Stimulated activated CD8-positive, alpha-beta memory T cell treated with anti-CD3 and anti-CD28 coated beads, Interleukin-12 subunit alpha, Interleukin-12 subunit beta, amount 100 ng/mL, for 4 hours (primary cell): ENCODE results near the gene ADAMTS17.
"Not testable (repeated sequence)": the region's sequence is repeated elsewhere in the genome, so short reads cannot be mapped to it uniquely, and the experiment has no call there.

ENCODE experiments used
- DNase-seq: peaks from one replicate; pipeline ENCODE4 v3.0.0-alpha.2; 2020; ENCODE audit warnings: low read depth

The ADAMTS17 gene

GRCh38 chr15:99989095-99989494 lies 352.7 kb downstream of the ADAMTS17 start:
- no peak for DNase-seq

DNA sequence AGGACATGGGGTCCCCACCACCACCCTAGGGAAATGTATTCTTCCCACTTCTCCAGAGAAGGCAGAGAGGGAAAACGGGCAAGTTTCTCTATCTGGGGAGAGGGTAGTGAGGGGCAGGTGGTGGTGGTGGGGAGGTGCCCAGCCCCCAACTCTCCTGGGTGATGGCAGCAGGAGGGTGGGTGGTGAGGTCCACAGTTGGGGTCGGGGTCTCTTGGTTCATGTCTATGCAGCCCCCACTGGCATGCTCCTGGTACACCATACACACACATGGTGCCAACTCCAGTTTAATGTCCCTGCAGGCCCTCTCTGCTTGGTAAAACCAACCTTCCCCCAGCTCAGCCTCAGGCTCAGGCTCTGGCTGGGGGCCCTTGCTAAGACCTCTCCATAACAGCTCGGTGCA lies 354.1 kb downstream of the ADAMTS17 start:
- DNase-seq = no peak

GRCh38 chr15:99987119-99987506 lies 354.7 kb downstream of the ADAMTS17 start:
- DNase-seq = no peak

DNA sequence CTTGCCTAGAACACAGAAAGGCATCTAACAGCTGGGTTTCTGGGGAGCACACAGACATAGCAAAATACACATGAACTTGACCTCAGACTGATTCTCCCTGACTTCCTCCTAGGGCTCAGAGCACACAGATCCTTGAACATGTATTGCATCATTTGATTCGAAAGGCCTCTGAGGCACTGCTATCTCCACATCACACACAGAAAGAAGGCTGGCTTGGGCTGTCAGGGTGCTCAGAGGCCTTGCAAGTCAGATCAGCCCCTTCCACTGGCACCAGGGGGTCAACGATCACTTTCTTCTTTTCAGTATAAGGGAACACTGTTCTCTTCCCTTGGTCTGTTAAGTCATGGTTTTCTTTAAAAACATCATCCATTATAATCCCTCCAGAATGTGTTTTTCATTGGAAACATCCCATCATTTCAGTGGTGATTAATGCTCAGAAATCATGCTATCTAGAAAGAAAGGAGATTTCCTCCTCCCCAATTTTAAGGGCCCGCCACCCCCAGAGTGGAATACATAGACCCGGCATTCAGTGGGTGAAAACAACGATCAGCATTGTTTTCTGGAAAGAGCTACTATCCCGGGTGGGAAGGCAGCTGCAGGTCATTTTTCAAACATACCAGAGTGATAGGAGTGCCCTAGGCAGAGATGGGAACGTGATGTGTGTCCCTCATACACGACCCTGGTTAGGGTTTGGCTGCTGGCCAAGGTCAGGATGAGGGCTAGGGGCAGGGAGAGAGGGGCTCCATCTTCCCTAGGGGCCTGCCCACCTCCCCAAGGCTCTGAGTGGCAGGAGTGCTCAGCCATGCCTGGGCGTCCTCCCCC lies 355.3 kb downstream of the ADAMTS17 start:
- no peak for DNase-seq

- DNase-seq = no peak
Measured at GRCh38 chr15:99985878-99986277, 355.9 kb downstream of the ADAMTS17 start.

- DNase-seq = no peak
Measured at GRCh38 chr15:99984491-99985243, 357.1 kb downstream of the ADAMTS17 start.

GRCh38 chr15:99983886-99984286 lies 357.9 kb downstream of the ADAMTS17 start:
- DNase-seq = no peak

DNA sequence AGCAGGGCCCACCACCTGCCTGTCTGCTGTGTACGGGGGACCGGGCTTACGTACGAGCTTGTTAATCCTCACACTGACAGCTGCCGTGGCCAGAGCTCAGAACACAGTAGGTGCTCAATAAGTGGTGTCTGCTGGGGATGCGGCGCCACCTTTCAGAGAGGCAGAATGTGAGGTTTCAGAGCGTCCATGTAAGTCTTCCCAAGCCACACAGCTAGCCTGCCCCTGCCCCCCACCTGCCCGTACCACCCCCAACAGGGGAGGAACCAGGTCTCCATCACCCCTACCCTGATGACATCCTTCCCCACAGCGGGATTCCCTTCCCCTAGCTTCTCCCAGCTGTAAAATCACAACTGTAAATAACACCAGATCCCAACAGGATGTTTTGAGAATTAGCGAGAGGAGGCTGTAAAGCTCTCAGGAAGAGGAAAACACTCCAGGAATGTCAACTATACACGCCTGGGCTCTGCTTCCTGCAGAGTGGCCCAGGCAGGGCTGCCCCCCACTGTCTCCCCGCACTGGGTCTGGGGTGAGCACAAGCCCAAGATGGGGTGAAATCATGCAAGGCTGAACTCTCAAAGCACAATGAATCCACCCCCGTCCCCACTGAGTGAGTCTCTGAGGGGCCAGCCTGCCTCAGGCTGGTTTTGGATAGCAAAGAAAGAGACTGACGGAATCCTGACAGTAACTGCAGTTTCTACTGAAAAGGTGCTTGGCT lies 358.4 kb downstream of the ADAMTS17 start:
- DNase-seq = no peak

DNA sequence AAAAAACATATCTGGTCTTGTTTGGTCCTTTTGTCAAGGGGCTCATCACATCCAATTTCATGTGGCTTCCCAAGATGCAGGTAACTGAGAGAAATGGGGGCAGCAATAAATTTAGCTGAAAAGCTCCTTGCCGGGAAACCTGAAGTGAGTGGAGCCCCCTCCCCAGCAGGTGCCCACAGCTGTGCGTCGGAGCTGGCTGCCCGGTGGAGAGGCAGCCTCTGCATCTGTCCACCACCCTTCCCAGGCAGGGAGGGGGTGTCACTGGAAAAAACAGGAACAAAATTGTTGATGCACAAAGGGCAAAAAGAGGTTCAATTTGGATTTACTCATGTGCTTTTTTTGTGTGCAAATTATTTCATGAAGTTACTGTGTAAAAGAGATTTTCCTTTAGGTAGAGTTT lies 359.1 kb downstream of the ADAMTS17 start:
- no peak for DNase-seq

DNA sequence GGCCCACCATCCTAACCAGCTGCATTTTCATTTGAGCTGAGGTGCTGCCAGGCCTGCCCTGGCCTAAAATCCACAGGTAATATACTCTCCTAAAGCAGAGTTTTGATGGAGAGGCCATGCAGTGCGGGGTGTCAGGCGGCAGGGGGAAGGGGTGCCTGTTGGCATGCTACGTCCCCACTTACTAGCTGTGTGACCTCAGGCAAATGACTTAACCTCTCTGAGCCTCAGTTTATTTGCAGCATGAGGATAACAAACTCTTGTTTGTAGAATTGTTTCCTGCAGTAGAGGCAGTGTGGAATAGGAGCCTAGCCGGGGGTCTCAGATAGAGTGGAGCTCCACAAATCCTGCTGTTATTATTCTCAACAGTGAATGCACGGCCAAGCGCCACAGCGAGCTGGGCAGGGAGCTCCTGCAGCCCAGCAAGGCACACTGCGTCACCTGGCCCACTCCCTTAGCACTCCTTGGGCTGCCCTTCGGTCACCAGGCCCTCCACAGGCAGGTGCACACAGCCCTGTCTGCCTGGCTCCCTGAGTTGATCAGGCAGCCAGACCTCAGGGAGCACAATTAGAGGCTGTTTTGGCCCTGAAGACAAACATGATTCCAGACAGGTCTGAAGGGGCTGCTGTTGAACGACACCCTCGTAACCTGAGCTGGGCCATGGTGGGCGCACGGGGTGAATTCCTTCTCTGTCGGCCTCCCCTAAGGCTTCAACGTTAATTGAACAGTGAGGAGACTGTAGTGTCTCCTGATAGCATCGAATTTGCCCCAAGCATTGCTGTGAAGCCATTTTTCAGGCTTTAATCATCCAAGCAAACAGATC lies 359.7 kb downstream of the ADAMTS17 start:
- no peak for DNase-seq

DNA sequence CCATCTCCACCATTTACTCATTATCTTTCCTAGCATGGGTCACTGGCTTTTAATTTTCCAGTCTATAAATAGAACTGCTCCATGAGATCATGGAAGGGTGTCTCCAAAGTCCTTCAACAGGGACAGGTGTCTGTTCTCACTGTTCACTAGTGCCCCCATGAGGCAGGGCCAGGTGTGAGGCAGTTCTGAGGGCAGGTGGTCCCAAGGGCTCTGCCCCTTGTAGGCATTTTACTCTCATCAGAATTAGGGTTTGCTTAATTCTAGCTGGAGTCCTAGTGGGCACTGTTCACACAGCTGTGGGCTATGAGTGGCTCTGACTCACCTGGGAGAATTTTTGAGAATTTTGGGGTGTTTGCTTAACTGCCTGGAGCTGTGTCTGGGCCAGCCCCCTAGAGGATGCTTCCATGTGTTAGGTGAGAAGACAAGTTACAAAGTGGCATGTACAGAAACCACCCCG lies 360.6 kb downstream of the ADAMTS17 start:
- no peak for DNase-seq

- DNase-seq = no peak
Measured at GRCh38 chr15:99980752-99981151, 361.0 kb downstream of the ADAMTS17 start.

GRCh38 chr15:99979886-99980285 lies 361.9 kb downstream of the ADAMTS17 start:
- DNase-seq = not testable (repeated sequence)

DNA sequence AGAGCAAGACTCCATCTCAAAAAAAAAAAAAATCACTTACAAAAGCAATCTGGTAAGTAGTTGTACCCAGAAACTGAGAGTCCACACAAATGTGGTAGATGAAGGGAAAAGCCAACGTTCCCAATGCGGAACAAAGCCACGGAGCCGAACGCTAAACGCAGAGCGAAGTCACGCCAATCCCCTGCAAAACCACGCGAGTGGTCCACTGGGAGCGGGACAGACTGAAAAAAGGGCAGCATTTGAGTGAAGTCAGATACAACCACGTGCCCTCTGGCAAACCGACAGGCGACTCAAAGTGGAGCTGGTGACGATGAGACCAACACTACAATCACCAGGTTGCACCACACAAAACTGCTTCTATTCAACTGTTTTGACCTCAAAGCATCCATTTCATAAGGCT lies 362.4 kb downstream of the ADAMTS17 start:
- no peak for DNase-seq

- no peak for DNase-seq
Measured at GRCh38 chr15:99978426-99978825, 363.3 kb downstream of the ADAMTS17 start.

DNA sequence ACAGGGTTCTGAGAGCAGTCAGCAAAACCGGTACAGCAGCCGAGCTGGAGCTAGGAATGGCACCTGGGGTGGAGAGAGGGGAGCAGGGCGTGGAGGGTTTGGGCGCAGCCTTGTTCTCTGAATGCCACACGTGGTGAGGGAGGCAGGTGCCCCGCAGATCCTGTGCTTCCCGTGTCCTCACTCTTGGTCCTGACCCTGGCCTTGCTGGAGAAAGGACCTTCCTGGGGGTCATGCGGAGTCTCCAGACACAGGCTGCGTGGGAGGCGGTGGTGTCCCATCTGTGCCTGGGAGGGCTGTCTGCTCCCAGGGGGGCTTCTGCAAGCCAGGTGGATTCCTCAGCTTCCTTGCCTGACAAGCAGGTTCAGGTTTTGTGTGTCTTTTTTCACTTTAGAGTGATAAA lies 363.8 kb downstream of the ADAMTS17 start:
- no peak for DNase-seq

DNA sequence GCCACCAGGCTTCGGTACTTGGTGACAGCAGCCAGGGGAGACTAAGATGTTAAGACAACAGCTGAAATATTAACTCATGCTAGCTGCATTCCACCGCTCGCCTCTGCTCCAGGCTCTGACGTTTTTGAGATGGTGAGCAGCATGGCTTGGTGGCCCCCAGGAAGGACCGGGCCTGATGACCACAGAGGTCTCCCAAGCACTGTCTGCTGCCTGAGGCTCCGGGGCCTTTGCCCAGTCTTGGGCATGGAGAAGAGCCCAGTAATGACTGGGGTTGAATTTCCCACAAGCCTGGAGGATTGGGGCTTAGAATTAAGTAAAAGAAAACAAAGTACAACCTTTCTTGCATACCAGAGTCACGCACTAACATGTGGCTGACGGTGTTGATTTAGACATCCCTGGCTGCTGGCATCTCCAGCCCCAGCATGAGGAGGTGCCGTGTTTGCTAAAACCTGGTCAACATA lies 364.9 kb downstream of the ADAMTS17 start:
- DNase-seq = no peak

DNA sequence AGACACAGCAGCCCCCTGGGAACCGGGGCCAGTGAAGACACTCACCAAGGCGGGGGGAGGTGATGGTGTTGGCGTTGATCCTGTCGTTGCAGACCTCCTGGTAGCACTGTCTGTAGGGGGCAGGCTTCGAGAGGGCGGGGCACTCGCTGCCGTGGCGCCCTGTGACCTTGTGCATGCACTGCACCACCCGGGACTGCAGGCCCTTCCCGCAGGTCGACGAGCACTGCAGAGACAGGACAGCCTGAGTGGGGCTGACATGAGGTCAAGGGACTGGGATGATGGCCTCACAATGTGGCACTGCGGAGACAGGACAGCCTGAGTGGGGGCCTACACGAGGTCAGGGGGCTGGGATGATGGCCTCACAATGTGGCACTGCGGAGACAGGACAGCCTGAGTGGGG lies 365.8 kb downstream of the ADAMTS17 start:
- no peak for DNase-seq

- DNase-seq = no peak
Measured at GRCh38 chr15:99974246-99974645, 367.5 kb downstream of the ADAMTS17 start.

DNA sequence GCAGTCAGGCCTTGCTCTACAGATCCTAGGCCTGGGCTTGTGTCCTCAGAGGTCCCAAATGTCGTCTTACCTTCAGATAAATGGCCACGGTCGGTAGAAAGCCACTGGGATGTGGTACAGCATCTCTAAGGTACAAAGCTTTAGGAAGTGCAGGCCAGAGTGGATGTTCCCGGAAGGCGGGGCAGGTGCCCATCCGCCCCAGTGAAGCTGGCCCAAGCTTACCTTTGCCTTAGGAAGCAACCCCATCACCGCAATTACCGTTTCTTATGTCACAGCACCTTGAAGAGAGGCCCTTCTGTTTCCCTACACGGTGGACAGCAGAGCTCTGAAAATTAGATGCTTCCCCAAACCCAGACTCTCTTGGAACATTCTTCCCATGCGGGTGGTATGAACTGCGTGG lies 368.4 kb downstream of the ADAMTS17 start:
- DNase-seq = no peak

DNA sequence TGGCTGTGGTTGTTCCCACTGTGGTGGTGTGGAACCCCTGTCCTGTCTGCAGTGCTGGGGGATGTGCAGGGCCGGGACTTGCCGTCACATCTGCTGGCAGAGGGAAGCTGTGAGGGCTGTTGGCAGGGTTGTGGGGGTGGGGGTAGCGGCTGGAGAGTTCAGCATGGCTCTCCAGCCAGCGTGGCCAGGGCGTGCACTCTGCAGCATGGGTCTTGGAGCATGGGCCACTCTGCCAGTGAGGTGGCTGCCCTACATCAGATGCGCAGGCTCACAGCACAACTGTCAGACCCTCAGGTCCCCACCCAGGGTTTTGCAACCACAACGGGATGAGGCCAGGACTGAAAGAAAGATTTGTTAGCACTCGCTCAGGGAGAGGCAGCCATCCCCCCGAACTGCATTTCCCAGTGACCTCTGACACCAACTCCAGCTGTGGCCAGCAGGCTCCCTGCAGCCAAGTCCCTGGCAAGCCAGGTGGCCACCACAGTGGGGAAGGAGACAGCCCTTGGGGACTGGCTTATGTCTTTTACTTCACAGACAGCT lies 370.8 kb downstream of the ADAMTS17 start:
- no peak for DNase-seq
